Endothelial cell of umbilical vein (primary cell): ENCODE data around the gene SLC47A2. TPM values are rescaled to one million over a fixed set of nuclear protein-coding genes. Genes with fewer than 3 reads are reported as not detected.

Experiments used
- BruUV-seq: library from RNA; stranded (reverse); fragments of 400-500 nt; replicated peaks from 2 replicates; lab custom pipeline; 2021; lab: Mats Ljungman, UMichigan
- CTCF ChIA-PET: fragments of 300-600, 350-600 bp; sonication (Branson Sonifier 250); formaldehyde crosslinking; loops from one replicate; lab custom pipeline; 2021; ENCODE audit warnings: antibody characterized with exemption, inconsistent platforms; lab: Charles Lee
- POLR2A ChIA-PET: fragments of 300-600, 350-600 bp; sonication (Branson Sonifier 250); formaldehyde crosslinking; loops from one replicate; lab custom pipeline; 2021; ENCODE audit warnings: antibody characterized with exemption, inconsistent platforms; lab: Charles Lee
- DNase-seq: peaks from one replicate; pipeline ENCODE4 v3.0.0-alpha.2; 2011; ENCODE audit warnings: low read depth, low spot score
- FAIRE-seq: peaks from 2 replicates; lab custom pipeline; 2011; peaks lifted over from hg19 to GRCh38; lab: Jason Lieb, UNC
- H2AFZ ChIP-seq: 2 replicates; pipeline ENCODE4 v1.6.0; 2012; ENCODE audit warnings: low read depth, low read length, control low read depth, inconsistent platforms
- H3K27ac ChIP-seq: 2 replicates; pipeline ENCODE4 v1.5.1; 2011; ENCODE audit warnings: low read depth, mild to moderate bottlenecking, control low read depth, low read length, moderate library complexity; ENCODE audit not compliant: insufficient read depth
- H3K27me3 ChIP-seq, 2 experiments: 2 replicates each; pipeline versions ENCODE4 v1.6.0 to v1.6.1; 2011; ENCODE audit warnings: low read length in 2 of 2, mixed read lengths in 1 of 2; ENCODE audit not compliant: control insufficient read depth in 2 of 2, insufficient read depth in 2 of 2
- H3K36me3 ChIP-seq, 2 experiments: 2 replicates in 1 of 2; 3 replicates in 1 of 2; pipeline ENCODE4 v1.5.1; 2011; ENCODE audit warnings: low read length in 2 of 2, mild to moderate bottlenecking in 1 of 2, moderate library complexity in 1 of 2; ENCODE audit not compliant: control insufficient read depth in 2 of 2, insufficient read depth in 2 of 2; ENCODE audit errors: extremely low read depth in 1 of 2
- H3K4me1 ChIP-seq: 3 replicates; pipeline ENCODE4 v1.5.1; 2011; ENCODE audit warnings: mild to moderate bottlenecking, low read length; ENCODE audit not compliant: control insufficient read depth, insufficient read depth; ENCODE audit errors: extremely low read depth
- H3K4me2 ChIP-seq: 2 replicates; pipeline ENCODE4 v1.6.1; 2011; ENCODE audit warnings: low read length, control low read depth, mixed read lengths; ENCODE audit not compliant: insufficient read depth
- H3K4me3 ChIP-seq, 3 experiments: fragments of 200-600 bp in 1 of 3; sonication (generic), shearing (Covaris generic) in 1 of 3; replicated peaks in 1 of 3; 2 replicates each; pipeline ENCODE4 v1.5.1; 2011 to 2016; ENCODE audit warnings: control low read depth in 3 of 3, low read length in 3 of 3, mild to moderate bottlenecking in 2 of 3, inconsistent platforms in 1 of 3, low read depth in 1 of 3, moderate library complexity in 1 of 3; ENCODE audit not compliant: insufficient read depth in 1 of 3
- H3K79me2 ChIP-seq: 2 replicates; pipeline ENCODE4 v1.6.0; 2012; ENCODE audit warnings: low read length, inconsistent platforms; ENCODE audit not compliant: control insufficient read depth, insufficient read depth
- H3K9ac ChIP-seq: replicated peaks from 2 replicates; pipeline ENCODE3; 2011; ENCODE audit warnings: low read length, control low read depth; ENCODE audit not compliant: insufficient read depth; ENCODE audit errors: extremely low read depth
- H3K9me1 ChIP-seq: replicated peaks from 3 replicates; pipeline ENCODE4 v1.6.0; 2011; ENCODE audit warnings: mild to moderate bottlenecking, low read length; ENCODE audit not compliant: control insufficient read depth, insufficient read depth; ENCODE audit errors: extremely low read depth
- H3K9me3 ChIP-seq: replicated peaks from 2 replicates; pipeline ENCODE4 v1.5.1; 2012; ENCODE audit warnings: low read length, inconsistent platforms; ENCODE audit not compliant: control insufficient read depth, insufficient read depth
- H4K20me1 ChIP-seq: replicated peaks from 2 replicates; pipeline ENCODE3; 2011; ENCODE audit warnings: mild to moderate bottlenecking, low read length; ENCODE audit not compliant: control insufficient read depth, insufficient read depth; ENCODE audit errors: extremely low read depth
- CTCF ChIP-seq, 2 donors: IDR thresholded peaks; 1 replicate in 1 of 2; 2 replicates in 1 of 2; pipeline ENCODE4 v1.5.1; 2011; ENCODE audit warnings: low read length in 2 of 2, mild to moderate bottlenecking in 2 of 2, moderate library complexity in 2 of 2, control low read depth in 1 of 2, inconsistent platforms in 1 of 2, low read depth in 1 of 2; ENCODE audit not compliant: insufficient read depth in 1 of 2; ENCODE audit errors: extremely low read depth in 1 of 2
- EZH2 ChIP-seq: IDR thresholded peaks from 2 replicates; pipeline ENCODE4 v1.6.1; 2012; ENCODE audit warnings: borderline replicate concordance, low read depth, mild to moderate bottlenecking, moderate library complexity, low read length, inconsistent platforms; ENCODE audit not compliant: severe bottlenecking
- FOS ChIP-seq: IDR thresholded peaks from 2 replicates; pipeline ENCODE4 v1.6.1; 2011; ENCODE audit warnings: mild to moderate bottlenecking, low read length, moderate library complexity, borderline replicate concordance; ENCODE audit not compliant: insufficient read depth
- GATA2 ChIP-seq: IDR thresholded peaks from 2 replicates; pipeline ENCODE4 v1.7.0; 2011; ENCODE audit warnings: low read depth, mild to moderate bottlenecking, moderate library complexity, mixed read lengths, low read length; ENCODE audit not compliant: insufficient read length, insufficient read depth
- JUN ChIP-seq: IDR thresholded peaks from 2 replicates; pipeline ENCODE4 v1.6.1; 2011; ENCODE audit warnings: borderline replicate concordance, low read depth; ENCODE audit not compliant: insufficient read length, insufficient read depth
- POLR2AphosphoS5 ChIP-seq: IDR thresholded peaks from 2 replicates; pipeline ENCODE4 v1.6.1; 2012; ENCODE audit warnings: low read depth, mild to moderate bottlenecking, control low read depth, low read length, moderate library complexity; ENCODE audit not compliant: insufficient read depth
- dilution Hi-C: fragments of 300-500 bp; cut with MboI; formaldehyde crosslinking; loops from one replicate; pipeline ENCODE4 v1.15.0; 2019; ENCODE audit warnings: low sequenced_read_pairs; ENCODE audit not compliant: extremely low pct_ligation_motif_present
- intact Hi-C: fragments of 100-400 bp; cut with micrococcal nuclease; formaldehyde crosslinking; loops from one replicate; pipeline ENCODE4 v1.10.0; 2022
- polyA plus RNA-seq, 4 experiments: library from polyadenylated mRNA; depleted of rRNA in 3 of 4; stranded (reverse) in 3 of 4; unstranded in 1 of 4; fragments of >200 nt; gene quantifications; 2 replicates each; pipeline versions ENCODE4 v1.2.1 to v1.2.3, GENCODE V29; 2011 to 2012; ENCODE audit warnings: missing spikeins in 1 of 4
- total RNA-seq: library from RNA; stranded (reverse); gene quantifications from 2 replicates; pipeline ENCODE4 v1.2.3, GENCODE V29; 2021
- TF ChIP-seq, protein P1 (sequence below): IDR thresholded peaks from 2 replicates; pipeline ENCODE4 v1.6.1; 2011; ENCODE audit not compliant: insufficient read depth, insufficient read length

SLC47A2 gene
- total and polyA plus RNA-seq, 2 donors (not counting 3 experiments of a cell fraction or from before 2014, with no cell fraction given) = not detected

GRCh38 chr17:19726631-19727376 is 10.4 kb upstream of the SLC47A2 start:
- no peak for TF ChIP-seq FOS
- TF ChIP-seq CTCF (IDR thresholded peaks at IDR 0.05; ENCODE audit: extremely low read depth in 1 of 2, insufficient read depth in 1 of 2, low read depth in 1 of 2, low read length in 2 of 2) = no peak
- no peak for TF ChIP-seq GATA2
- no peak for TF ChIP-seq POLR2AphosphoS5
- no peak for TF ChIP-seq EZH2
- no peak for TF ChIP-seq JUN
- TF ChIP-seq, protein P1, sequence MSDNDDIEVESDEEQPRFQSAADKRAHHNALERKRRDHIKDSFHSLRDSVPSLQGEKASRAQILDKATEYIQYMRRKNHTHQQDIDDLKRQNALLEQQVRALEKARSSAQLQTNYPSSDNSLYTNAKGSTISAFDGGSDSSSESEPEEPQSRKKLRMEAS = no peak
- BruUV-seq = no TSS peak
- Histone ChIP-seq H3K36me3 (no peaks in the 10 kb centered on the region), H4K20me1 (no peaks in the 10 kb centered on the region), H3K4me3 (no peak overlapping the region), H3K79me2 (no peaks in the 10 kb centered on the region), H3K27ac (no peak overlapping the region), H3K4me1 (peaks cover 15% of the 10 kb centered on the region), H3K9ac (no peak overlapping the region), H3K9me1 (no peaks in the 10 kb centered on the region), H3K27me3 (no peaks in the 10 kb centered on the region), H3K9me3 (no peaks in the 10 kb centered on the region), H2AFZ (no peak overlapping the region), H3K4me2 (no peak overlapping the region)
- intact Hi-C loops = no loop called here
- FAIRE-seq = no peak
- dilution Hi-C loops = no loop called here
- CTCF ChIA-PET = interaction anchor here (0.7 to 3.6 kb wide), 7 partner anchors 8 to 364 kb away, joined by 3 to 36 read pairs (median 7); partner anchors contain the start of genes ALDH3A2 and B9D1
- POLR2A ChIA-PET = no interaction called here
- no peak for DNase-seq
